HepG2 (cell line): ENCODE measurements around the gene RNU1-2. TPM values are rescaled to one million over a fixed set of nuclear protein-coding genes. Genes with fewer than 3 reads are reported as not detected.

ENCODE experiments used
- EP300 ChIP-seq, 3 experiments: sonication (generic) in 1 of 3; formaldehyde crosslinking in 1 of 3; IDR thresholded peaks; 2 replicates each; pipeline versions ENCODE4 v1.5.1 to v1.6.1; 2011 to 2020; ENCODE audit warnings: low read depth in 2 of 3, low read length in 2 of 3, borderline replicate concordance in 1 of 3, improper control_type of control experiment in 1 of 3, mild to moderate bottlenecking in 1 of 3, missing genetic modification reagents in 1 of 3, moderate library complexity in 1 of 3
- KLF16 ChIP-seq, 2 experiments: sonication (generic) in 1 of 2; formaldehyde crosslinking in 1 of 2; IDR thresholded peaks; 2 replicates each; pipeline versions ENCODE4 v1.6.1 to v1.8.0; 2016 to 2023; ENCODE audit warnings: missing genetic modification reagents in 2 of 2, missing compliant biosample characterization in 1 of 2
- NKX3-1 ChIP-seq: sonication (generic); formaldehyde crosslinking; IDR thresholded peaks from 2 replicates; pipeline ENCODE4 v1.5.0; 2020; ENCODE audit warnings: missing genetic modification reagents
- NR2F1 ChIP-seq, 2 experiments: fragments of 450-650 bp in 1 of 2; formaldehyde crosslinking in 1 of 2; IDR thresholded peaks; 2 replicates each; pipeline versions ENCODE4 v1.5.0 to v1.6.1; 2016 to 2020; ENCODE audit warnings: mild to moderate bottlenecking in 1 of 2, missing compliant biosample characterization in 1 of 2, missing genetic modification reagents in 1 of 2, moderate library complexity in 1 of 2
- PHF5A ChIP-seq: IDR thresholded peaks from one replicate; pipeline ENCODE4 v1.6.1; 2018; ENCODE audit warnings: low read depth, missing genetic modification reagents; ENCODE audit not compliant: unreplicated experiment
- ZNF20 ChIP-seq: sonication (generic); formaldehyde crosslinking; IDR thresholded peaks from 2 replicates; pipeline ENCODE4 v1.4.0; 2020; ENCODE audit warnings: mild to moderate bottlenecking, moderate library complexity, missing genetic modification reagents
- polyA plus RNA-seq, 8 experiments: library from polyadenylated mRNA; depleted of rRNA in 3 of 8; stranded (reverse) in 7 of 8; unstranded in 1 of 8; fragments of >200 nt; fragmentation: Illumina TruSeq in 4 of 8; extraction: Trizol in 4 of 8; gene quantifications; 2 replicates each; pipeline versions ENCODE4 v1.2.1 to v1.2.3, GENCODE V29; 2011 to 2016; ENCODE audit warnings: low read depth in 4 of 8, missing spikeins in 1 of 8, mixed read lengths in 1 of 8; ENCODE audit not compliant: insufficient read depth in 1 of 8
- total RNA-seq, 5 experiments: library from RNA; depleted of rRNA; stranded (reverse); fragments of >200 nt; fragmentation: Illumina TruSeq; extraction: Trizol; gene quantifications; 2 replicates each; pipeline ENCODE4 v1.2.3, GENCODE V29; 2016; ENCODE audit warnings: low read depth in 1 of 5
- TF ChIP-seq, protein P1 (sequence below): sonication (generic); formaldehyde crosslinking; IDR thresholded peaks from 2 replicates; pipeline ENCODE4 v1.8.1; 2022; ENCODE audit warnings: low read depth, mild to moderate bottlenecking, missing genetic modification reagents
- TF ChIP-seq, protein P2 (sequence below): sonication (generic); formaldehyde crosslinking; IDR thresholded peaks from 2 replicates; pipeline ENCODE4 v1.9.0; 2021; ENCODE audit warnings: missing genetic modification reagents, borderline replicate concordance
- TF ChIP-seq, protein P3 (sequence below): sonication (generic); formaldehyde crosslinking; conservative IDR thresholded peaks from 2 replicates; pipeline ENCODE4 v1.4.0; 2020; ENCODE audit warnings: missing genetic modification reagents
- TF ChIP-seq, protein P4 (sequence below): IDR thresholded peaks from 2 replicates; pipeline ENCODE4 v1.6.1; 2016; ENCODE audit warnings: missing biosample characterization, missing genetic modification reagents, low read depth
- TF ChIP-seq, protein P5 (sequence below): sonication (generic); formaldehyde crosslinking; IDR thresholded peaks from 2 replicates; pipeline ENCODE4 v1.5.1; 2020; ENCODE audit warnings: mild to moderate bottlenecking, missing genetic modification reagents, moderate library complexity

RNU1-2 gene
- total and polyA plus RNA-seq, 2 of the 13 experiments (the other 11 are each of a cell fraction or from before 2014, with no cell fraction given), result under 0.01 to 11,018 TPM

DNA sequence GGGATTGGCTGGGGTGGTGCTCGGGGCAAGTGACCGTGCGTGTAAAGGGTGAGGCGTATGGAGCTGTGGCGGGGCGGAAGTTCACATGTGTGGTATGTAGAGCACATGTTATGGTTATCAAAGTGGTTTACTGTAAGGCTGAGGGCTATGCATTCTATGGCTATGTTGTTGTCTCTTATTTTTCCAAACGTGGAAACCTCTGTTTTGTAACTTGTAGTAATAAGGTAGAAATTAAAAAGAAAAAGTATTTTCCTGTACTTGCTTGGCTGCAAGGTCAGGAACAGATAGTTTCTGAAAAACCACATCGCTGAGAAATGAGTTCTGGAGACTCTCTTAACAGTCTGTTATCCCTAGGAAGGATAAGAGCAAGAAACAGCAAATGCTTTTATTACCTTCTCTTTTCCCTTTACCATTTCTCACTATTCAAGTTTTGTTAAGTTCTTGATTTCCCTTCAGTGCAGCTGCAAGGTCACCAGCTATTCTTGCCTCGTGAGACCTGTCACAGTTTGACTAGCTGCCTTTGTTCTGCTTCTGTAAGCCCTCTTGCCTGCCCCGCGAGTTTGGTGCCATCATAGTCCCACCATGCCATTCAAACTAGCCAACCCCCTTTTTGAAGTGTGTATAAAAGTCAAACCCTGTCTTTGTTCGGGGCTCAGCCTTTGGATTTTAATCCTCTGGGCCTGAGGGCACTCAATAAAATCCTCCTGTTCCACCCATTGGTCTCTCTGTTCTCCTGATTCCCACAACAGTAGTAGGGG, 9.5 kb downstream of the RNU1-2 start (continued):
- TF ChIP-seq, protein P1, sequence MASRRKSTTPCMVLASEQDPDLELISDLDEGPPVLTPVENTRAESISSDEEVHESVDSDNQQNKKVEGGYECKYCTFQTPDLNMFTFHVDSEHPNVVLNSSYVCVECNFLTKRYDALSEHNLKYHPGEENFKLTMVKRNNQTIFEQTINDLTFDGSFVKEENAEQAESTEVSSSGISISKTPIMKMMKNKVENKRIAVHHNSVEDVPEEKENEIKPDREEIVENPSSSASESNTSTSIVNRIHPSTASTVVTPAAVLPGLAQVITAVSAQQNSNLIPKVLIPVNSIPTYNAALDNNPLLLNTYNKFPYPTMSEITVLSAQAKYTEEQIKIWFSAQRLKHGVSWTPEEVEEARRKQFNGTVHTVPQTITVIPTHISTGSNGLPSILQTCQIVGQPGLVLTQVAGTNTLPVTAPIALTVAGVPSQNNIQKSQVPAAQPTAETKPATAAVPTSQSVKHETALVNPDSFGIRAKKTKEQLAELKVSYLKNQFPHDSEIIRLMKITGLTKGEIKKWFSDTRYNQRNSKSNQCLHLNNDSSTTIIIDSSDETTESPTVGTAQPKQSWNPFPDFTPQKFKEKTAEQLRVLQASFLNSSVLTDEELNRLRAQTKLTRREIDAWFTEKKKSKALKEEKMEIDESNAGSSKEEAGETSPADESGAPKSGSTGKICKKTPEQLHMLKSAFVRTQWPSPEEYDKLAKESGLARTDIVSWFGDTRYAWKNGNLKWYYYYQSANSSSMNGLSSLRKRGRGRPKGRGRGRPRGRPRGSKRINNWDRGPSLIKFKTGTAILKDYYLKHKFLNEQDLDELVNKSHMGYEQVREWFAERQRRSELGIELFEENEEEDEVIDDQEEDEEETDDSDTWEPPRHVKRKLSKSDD (CRISPR knock-in tag), result peak; percentile 31; the same call in 1 of the 2 replicates
- TF ChIP-seq NR2F1 (CRISPR knock-in tag; IDR thresholded peaks at IDR 0.05) (0 out of 4 replicates have a peak, but pooled peaks of 1 of the 2 experiments have one; percentile 55), PHF5A (CRISPR knock-in tag) (peak; percentile 23), KLF16 (CRISPR knock-in tag; IDR thresholded peaks at IDR 0.05) (peak in 1 of 2 experiments; percentile 95; a peak in 2 of 4 replicates), EP300 (IDR thresholded peaks at IDR 0.05; ENCODE audit: low read depth in 2 of 2, low read length in 2 of 2) (peak in 1 of 2 experiments; percentile 63; a peak in 2 of 4 replicates), EP300 (CRISPR knock-in tag; IDR thresholded peaks at IDR 0.05; ENCODE audit: borderline replicate concordance) (peak; percentile 71), ZNF20 (CRISPR knock-in tag) (no peak), NKX3-1 (CRISPR knock-in tag) (peak; percentile 56; the same call in 1 of the 2 replicates)
- TF ChIP-seq, protein P2, sequence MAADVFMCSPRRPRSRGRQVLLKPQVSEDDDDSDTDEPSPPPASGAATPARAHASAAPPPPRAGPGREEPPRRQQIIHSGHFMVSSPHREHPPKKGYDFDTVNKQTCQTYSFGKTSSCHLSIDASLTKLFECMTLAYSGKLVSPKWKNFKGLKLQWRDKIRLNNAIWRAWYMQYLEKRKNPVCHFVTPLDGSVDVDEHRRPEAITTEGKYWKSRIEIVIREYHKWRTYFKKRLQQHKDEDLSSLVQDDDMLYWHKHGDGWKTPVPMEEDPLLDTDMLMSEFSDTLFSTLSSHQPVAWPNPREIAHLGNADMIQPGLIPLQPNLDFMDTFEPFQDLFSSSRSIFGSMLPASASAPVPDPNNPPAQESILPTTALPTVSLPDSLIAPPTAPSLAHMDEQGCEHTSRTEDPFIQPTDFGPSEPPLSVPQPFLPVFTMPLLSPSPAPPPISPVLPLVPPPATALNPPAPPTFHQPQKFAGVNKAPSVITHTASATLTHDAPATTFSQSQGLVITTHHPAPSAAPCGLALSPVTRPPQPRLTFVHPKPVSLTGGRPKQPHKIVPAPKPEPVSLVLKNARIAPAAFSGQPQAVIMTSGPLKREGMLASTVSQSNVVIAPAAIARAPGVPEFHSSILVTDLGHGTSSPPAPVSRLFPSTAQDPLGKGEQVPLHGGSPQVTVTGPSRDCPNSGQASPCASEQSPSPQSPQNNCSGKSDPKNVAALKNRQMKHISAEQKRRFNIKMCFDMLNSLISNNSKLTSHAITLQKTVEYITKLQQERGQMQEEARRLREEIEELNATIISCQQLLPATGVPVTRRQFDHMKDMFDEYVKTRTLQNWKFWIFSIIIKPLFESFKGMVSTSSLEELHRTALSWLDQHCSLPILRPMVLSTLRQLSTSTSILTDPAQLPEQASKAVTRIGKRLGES (CRISPR knock-in tag), result 0 out of 2 replicates have a peak, but pooled peaks have one; percentile 57
- TF ChIP-seq, protein P3, sequence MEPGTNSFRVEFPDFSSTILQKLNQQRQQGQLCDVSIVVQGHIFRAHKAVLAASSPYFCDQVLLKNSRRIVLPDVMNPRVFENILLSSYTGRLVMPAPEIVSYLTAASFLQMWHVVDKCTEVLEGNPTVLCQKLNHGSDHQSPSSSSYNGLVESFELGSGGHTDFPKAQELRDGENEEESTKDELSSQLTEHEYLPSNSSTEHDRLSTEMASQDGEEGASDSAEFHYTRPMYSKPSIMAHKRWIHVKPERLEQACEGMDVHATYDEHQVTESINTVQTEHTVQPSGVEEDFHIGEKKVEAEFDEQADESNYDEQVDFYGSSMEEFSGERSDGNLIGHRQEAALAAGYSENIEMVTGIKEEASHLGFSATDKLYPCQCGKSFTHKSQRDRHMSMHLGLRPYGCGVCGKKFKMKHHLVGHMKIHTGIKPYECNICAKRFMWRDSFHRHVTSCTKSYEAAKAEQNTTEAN (CRISPR knock-in tag), result 0 out of 2 replicates have a peak, but pooled peaks have one; percentile 22
- TF ChIP-seq, protein P4, sequence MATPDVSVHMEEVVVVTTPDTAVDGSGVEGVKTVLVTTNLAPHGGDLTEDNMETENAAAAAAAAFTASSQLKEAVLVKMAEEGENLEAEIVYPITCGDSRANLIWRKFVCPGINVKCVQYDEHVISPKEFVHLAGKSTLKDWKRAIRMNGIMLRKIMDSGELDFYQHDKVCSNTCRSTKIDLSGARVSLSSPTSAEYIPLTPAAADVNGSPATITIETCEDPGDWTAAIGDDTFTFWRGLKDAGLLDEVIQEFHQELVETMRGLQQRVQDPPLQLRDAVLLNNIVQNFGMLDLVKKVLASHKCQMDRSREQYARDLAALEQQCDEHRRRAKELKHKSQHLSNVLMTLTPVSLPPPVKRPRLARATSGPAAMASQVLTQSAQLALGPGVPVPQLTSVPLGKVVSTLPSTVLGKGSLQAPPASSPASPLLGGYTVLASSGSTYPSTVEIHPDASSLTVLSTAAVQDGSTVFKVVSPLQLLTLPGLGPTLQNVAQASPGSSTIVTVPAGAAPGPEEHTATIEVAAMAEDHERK, result 0 out of 2 replicates have a peak, but pooled peaks have one; percentile 32
- TF ChIP-seq, protein P5, sequence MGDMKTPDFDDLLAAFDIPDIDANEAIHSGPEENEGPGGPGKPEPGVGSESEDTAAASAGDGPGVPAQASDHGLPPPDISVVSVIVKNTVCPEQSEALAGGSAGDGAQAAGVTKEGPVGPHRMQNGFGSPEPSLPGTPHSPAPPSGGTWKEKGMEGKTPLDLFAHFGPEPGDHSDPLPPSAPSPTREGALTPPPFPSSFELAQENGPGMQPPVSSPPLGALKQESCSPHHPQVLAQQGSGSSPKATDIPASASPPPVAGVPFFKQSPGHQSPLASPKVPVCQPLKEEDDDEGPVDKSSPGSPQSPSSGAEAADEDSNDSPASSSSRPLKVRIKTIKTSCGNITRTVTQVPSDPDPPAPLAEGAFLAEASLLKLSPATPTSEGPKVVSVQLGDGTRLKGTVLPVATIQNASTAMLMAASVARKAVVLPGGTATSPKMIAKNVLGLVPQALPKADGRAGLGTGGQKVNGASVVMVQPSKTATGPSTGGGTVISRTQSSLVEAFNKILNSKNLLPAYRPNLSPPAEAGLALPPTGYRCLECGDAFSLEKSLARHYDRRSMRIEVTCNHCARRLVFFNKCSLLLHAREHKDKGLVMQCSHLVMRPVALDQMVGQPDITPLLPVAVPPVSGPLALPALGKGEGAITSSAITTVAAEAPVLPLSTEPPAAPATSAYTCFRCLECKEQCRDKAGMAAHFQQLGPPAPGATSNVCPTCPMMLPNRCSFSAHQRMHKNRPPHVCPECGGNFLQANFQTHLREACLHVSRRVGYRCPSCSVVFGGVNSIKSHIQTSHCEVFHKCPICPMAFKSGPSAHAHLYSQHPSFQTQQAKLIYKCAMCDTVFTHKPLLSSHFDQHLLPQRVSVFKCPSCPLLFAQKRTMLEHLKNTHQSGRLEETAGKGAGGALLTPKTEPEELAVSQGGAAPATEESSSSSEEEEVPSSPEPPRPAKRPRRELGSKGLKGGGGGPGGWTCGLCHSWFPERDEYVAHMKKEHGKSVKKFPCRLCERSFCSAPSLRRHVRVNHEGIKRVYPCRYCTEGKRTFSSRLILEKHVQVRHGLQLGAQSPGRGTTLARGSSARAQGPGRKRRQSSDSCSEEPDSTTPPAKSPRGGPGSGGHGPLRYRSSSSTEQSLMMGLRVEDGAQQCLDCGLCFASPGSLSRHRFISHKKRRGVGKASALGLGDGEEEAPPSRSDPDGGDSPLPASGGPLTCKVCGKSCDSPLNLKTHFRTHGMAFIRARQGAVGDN (CRISPR knock-in tag), result peak; percentile 56
